Measurements from ENCODE around the gene AAMP. TPM values are rescaled to one million over a fixed set of nuclear protein-coding genes. Genes with fewer than 3 reads are reported as not detected.
A peak's percentile ranks its signal among the peaks of the same experiment; 100 is the strongest.

The AAMP gene
- total RNA-seq, 2 experiments from 2014 or later: 45.2 to 51.7 TPM

GRCh38 chr2:218230882-218231281 lies 39.1 kb downstream of the AAMP start:
- Mint-ChIP-seq H3K27ac (peak overlapping the region; percentile 92), H3K36me3 (peaks cover 67% of the 10 kb centered on the region), H3K4me3 (peak overlapping the region; percentile 74), H3K9me3 (no peaks in the 10 kb centered on the region), H3K4me1 (peaks cover 46% of the 10 kb centered on the region), H3K27me3 (no peaks in the 10 kb centered on the region)
- ATAC-seq (ENCODE audit: low read depth): peak; percentile 55
- DNase-seq: no peak
- POLR2A ChIA-PET: interaction anchor here (2.4 to 4.3 kb wide), 2 partner anchors 11 to 27 kb away, joined by 12 to 91 read pairs; partner anchors contain the start of gene ARPC2

- POLR2A ChIA-PET: interaction anchor here (0.7 to 4.3 kb wide), 5 partner anchors 10 to 1020 kb away, joined by 3 to 91 read pairs (median 7); partner anchors contain the start of genes AAMP, ARPC2 and PNKD
- peak overlapping the region; percentile 92 for H3K27ac Mint-ChIP-seq
- H3K27me3 Mint-ChIP-seq: no peaks in the 10 kb centered on the region
- H3K9me3 Mint-ChIP-seq: no peaks in the 10 kb centered on the region
- peaks cover 76% of the 10 kb centered on the region for H3K36me3 Mint-ChIP-seq
- ATAC-seq (ENCODE audit: low read depth) (peak; percentile 39), DNase-seq (no peak)
- peaks cover 55% of the 10 kb centered on the region for H3K4me1 Mint-ChIP-seq
- H3K4me3 Mint-ChIP-seq: peak overlapping the region; percentile 74
These were observed 40.1 kb downstream of the AAMP start for GRCh38 chr2:218229851-218230250.

- Mint-ChIP-seq H3K4me3 (peak overlapping the region; percentile 74), H3K4me1 (peaks cover 62% of the 10 kb centered on the region), H3K27ac (peak overlapping the region; percentile 92), H3K9me3 (no peaks in the 10 kb centered on the region), H3K27me3 (no peaks in the 10 kb centered on the region), H3K36me3 (peaks cover 77% of the 10 kb centered on the region)
- POLR2A ChIA-PET: interaction anchor here (1.0 to 4.3 kb wide), 5 partner anchors 10 to 41 kb away, joined by 3 to 91 read pairs (median 7); partner anchors contain the start of genes AAMP, ARPC2 and PNKD
- DNase-seq (no peak), ATAC-seq (ENCODE audit: low read depth) (peak; percentile 84)
These were observed 40.7 kb downstream of the AAMP start for GRCh38 chr2:218229239-218229638.

DNA sequence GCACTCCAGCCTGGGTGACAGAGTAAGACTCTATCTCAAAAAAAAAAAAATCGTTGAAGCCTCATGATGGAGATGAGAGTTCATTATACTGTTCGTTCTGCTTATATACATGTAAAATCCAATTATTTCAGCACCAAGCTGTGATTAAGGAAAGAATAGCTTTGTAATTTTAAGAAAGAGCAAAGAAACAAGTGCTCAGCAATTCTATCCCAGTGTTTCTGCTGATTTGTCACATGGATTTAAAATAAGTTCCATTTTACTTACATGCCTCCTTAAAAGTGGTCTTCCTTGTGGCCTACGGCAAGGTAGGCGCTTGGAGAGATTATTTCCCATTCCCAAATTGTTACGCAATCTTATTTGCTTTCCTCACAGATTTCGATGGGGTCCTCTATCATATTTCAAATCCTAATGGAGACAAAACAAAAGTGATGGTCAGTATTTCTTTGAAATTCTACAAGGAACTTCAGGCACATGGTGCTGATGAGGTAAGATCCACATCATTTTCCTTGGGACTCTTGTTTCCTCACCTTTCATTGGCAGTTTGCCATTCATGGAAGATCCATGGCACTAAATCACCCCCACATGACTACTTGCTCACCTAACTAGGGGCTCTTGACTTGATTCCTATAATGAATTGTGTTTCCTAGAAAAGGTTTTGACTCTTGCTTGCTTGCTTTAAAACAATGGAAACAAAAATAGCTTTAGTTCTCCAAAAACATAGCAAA lies 41.4 kb downstream of the AAMP start:
- H3K27me3 Mint-ChIP-seq: no peaks in the 10 kb centered on the region
- peak overlapping the region; percentile 74 for H3K4me3 Mint-ChIP-seq
- POLR2A ChIA-PET: interaction anchor here (0.8 to 4.3 kb wide), 6 partner anchors 9 to 139 kb away, joined by 3 to 91 read pairs (median 6); partner anchors contain the start of genes AAMP, ARPC2 and PNKD
- ATAC-seq (ENCODE audit: low read depth): no peak
- H3K27ac Mint-ChIP-seq: peak overlapping the region; percentile 92
- H3K9me3 Mint-ChIP-seq: no peaks in the 10 kb centered on the region
- no peak for DNase-seq
- H3K4me1 Mint-ChIP-seq: peaks cover 67% of the 10 kb centered on the region
- peaks cover 76% of the 10 kb centered on the region for H3K36me3 Mint-ChIP-seq

DNA sequence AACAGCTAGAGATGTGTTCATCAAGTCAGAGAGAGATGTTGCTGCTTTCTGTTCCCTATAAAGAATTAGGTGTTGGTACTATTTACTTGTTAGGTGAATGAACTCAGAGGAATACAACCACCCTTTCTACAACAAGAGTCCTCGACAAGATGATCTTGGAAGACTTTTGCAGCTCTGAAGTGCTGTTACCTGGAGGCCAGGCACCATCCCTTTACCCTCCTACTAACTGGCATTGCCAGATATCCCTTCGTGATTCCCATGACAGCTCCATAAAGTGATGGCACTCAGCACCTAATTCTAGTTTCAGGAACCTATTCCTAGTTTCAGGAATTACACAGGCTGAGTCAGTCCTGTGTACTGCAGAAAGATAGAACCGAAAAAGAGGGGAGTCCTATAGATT lies 43.0 kb downstream of the AAMP start:
- H3K36me3 Mint-ChIP-seq: peaks cover 63% of the 10 kb centered on the region
- H3K27ac Mint-ChIP-seq: peak overlapping the region; percentile 72
- no peaks in the 10 kb centered on the region for H3K9me3 Mint-ChIP-seq
- POLR2A ChIA-PET: interaction anchor here (3.0 kb wide), 1 partner anchor 10 kb away, joined by 29 read pairs; the partner anchor contains the start of gene ARPC2
- H3K4me1 Mint-ChIP-seq: peaks cover 75% of the 10 kb centered on the region
- no peak for DNase-seq
- peak overlapping the region; percentile 40 for H3K4me3 Mint-ChIP-seq
- ATAC-seq (ENCODE audit: low read depth): no peak
- H3K27me3 Mint-ChIP-seq: no peaks in the 10 kb centered on the region

GRCh38 chr2:218224186-218224585 lies 45.8 kb downstream of the AAMP start:
- peaks cover 70% of the 10 kb centered on the region for H3K36me3 Mint-ChIP-seq
- no peaks in the 10 kb centered on the region for H3K27me3 Mint-ChIP-seq
- H3K4me3 Mint-ChIP-seq: peak overlapping the region; percentile 88
- DNase-seq (no peak), ATAC-seq (ENCODE audit: low read depth) (no peak)
- POLR2A ChIA-PET: interaction anchor here (1.0 to 3.0 kb wide), 2 partner anchors 8 to 10 kb away, joined by 3 to 29 read pairs; partner anchors contain the start of gene ARPC2
- H3K27ac Mint-ChIP-seq: peak overlapping the region; percentile 76
- H3K9me3 Mint-ChIP-seq: no peaks in the 10 kb centered on the region
- peaks cover 86% of the 10 kb centered on the region for H3K4me1 Mint-ChIP-seq

GRCh38 chr2:218223046-218223445 lies 46.9 kb downstream of the AAMP start:
- Mint-ChIP-seq H3K36me3 (peaks cover 68% of the 10 kb centered on the region), H3K4me1 (peaks cover 75% of the 10 kb centered on the region), H3K27ac (peak overlapping the region; percentile 50), H3K27me3 (no peaks in the 10 kb centered on the region), H3K4me3 (peak overlapping the region; percentile 88), H3K9me3 (no peaks in the 10 kb centered on the region)
- POLR2A ChIA-PET: interaction anchor here (7.3 kb wide), 1 partner anchor 7 kb away, joined by 91 read pairs; no protein-coding TSS in a partner anchor
- no peak for DNase-seq
- ATAC-seq (ENCODE audit: low read depth): no peak

DNA sequence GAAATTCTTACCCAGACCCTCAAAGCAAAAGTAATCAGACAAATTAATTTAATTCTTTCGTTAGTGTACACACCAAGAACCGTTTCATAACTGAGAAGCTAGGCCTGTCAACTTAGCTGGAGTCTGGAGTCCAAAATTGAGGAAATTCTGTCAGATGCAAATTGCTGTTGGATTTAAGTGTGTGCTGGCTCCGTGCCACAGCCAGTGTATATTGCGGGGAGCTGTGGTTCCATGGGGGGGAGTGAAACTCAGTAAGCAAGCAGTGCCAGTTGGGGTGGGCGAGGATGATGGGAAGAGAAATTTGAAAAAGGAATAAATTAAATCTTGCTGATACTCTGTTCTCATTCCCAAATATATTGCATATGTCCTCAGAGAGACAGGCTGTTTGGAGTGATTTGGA lies 48.9 kb downstream of the AAMP start:
- no peak for ATAC-seq (ENCODE audit: low read depth)
- Mint-ChIP-seq H3K4me1 (peaks cover 65% of the 10 kb centered on the region), H3K27ac (peak overlapping the region; percentile 91), H3K36me3 (peaks cover 54% of the 10 kb centered on the region), H3K27me3 (no peaks in the 10 kb centered on the region), H3K9me3 (no peaks in the 10 kb centered on the region), H3K4me3 (peak overlapping the region; percentile 88)
- no peak for DNase-seq
- POLR2A ChIA-PET: interaction anchor here (0.9 to 7.3 kb wide), 6 partner anchors 9 to 70 kb away, joined by 3 to 91 read pairs (median 4); no protein-coding TSS in a partner anchor

DNA sequence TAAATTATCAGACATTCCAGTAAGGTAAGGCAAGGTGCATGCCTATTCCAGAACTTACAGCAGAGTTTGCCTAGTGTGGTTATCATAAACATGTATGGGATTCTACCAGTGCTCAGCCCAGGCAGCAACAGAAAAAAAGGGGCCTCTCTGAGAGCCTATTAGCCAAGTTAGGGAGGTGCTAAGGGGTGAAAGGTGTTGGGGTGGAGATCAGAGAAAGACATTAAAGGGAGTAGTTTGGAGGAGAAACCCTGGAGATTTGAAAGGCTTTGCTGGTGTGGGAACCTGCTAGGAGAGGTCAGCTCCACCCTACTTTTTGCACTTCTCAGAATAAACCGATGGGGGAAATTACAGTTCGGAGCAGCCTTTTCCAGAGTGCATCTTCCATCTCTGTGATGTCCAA lies 50.0 kb downstream of the AAMP start:
- Mint-ChIP-seq H3K27me3 (no peaks in the 10 kb centered on the region), H3K27ac (peak overlapping the region; percentile 91), H3K4me3 (peak overlapping the region; percentile 88), H3K9me3 (no peaks in the 10 kb centered on the region), H3K36me3 (peaks cover 45% of the 10 kb centered on the region), H3K4me1 (peaks cover 57% of the 10 kb centered on the region)
- ATAC-seq (ENCODE audit: low read depth) (no peak), DNase-seq (no peak)
- POLR2A ChIA-PET: interaction anchor here (1.1 to 7.3 kb wide), 5 partner anchors 10 to 50 kb away, joined by 3 to 91 read pairs (median 3); partner anchors contain the start of genes AAMP and PNKD

DNA sequence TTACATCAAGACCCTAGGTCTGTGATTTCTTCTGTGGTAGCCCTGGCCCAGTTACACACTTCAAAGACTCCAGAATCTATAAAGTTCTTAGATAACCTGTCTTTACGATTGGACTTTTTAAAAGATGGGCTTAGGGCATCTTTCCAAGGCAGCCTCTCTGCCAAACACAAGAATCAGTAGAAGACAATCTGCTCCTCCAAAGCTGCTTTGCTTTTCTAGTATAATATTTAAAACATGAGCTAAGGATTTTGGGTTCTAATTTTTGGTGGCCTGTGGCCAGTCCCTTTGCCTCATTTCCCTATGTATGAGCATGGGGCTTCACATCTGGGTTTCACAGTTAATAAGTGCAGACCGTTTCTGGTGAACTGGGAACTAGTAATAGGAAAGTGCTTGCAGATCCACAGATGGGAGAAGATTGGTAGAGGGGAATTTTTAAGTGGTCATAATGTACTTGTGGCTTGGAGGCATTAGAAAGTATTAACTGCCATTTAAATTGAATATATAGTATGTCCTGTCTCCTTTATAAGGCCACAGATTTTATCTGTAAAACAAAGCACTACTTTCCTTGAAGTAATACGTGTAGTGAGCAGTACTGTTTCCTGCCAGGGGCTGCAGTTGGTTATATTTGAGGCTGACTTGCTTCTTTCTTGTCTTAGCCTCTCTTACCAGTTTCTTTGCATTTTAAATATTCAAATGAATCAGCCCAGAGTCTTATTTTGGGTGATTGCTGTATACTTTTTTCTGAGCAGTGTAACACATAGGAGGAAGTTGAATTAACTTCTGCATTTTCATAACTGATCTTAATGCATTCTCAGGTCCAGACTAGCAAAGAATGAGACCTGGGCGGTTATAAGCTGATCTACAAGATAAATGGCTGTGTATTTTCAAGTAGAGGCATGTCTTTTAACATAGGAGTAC lies 51.4 kb downstream of the AAMP start:
- peak overlapping the region; percentile 91 for H3K27ac Mint-ChIP-seq
- H3K4me3 Mint-ChIP-seq: peak overlapping the region; percentile 88
- ATAC-seq (ENCODE audit: low read depth): peak; percentile 34
- peaks cover 33% of the 10 kb centered on the region for H3K36me3 Mint-ChIP-seq
- H3K27me3 Mint-ChIP-seq: no peaks in the 10 kb centered on the region
- no peaks in the 10 kb centered on the region for H3K9me3 Mint-ChIP-seq
- no peak for DNase-seq
- peaks cover 44% of the 10 kb centered on the region for H3K4me1 Mint-ChIP-seq
- POLR2A ChIA-PET: interaction anchor here (2.3 to 7.3 kb wide), 2 partner anchors 11 to 52 kb away, joined by 8 to 91 read pairs; partner anchors contain the start of genes AAMP and PNKD

GRCh38 chr2:218217360-218218267 lies 52.3 kb downstream of the AAMP start:
- Mint-ChIP-seq H3K27me3 (no peaks in the 10 kb centered on the region), H3K9me3 (no peaks in the 10 kb centered on the region), H3K36me3 (peaks cover 34% of the 10 kb centered on the region), H3K27ac (peak overlapping the region; percentile 91), H3K4me3 (peak overlapping the region; percentile 88), H3K4me1 (peaks cover 34% of the 10 kb centered on the region)
- ATAC-seq (ENCODE audit: low read depth): peak; percentile 73
- POLR2A ChIA-PET: interaction anchor here (1.0 to 7.3 kb wide), 3 partner anchors 8 to 52 kb away, joined by 5 to 91 read pairs (median 29); partner anchors contain the start of genes AAMP and PNKD
- peak; percentile 76 for DNase-seq

Data from activated naive CD8-positive, alpha-beta T cell treated with anti-CD3 and anti-CD28 coated beads, Interleukin-2, amount 10 ng/mL, durations not matched to agents 7 days and 5 days (primary cell).